Stimulated activated CD8-positive, alpha-beta memory T cell treated with anti-CD3 and anti-CD28 coated beads, Interleukin-7, amount 100 ng/mL, for 48 hours (primary cell): Measurements from ENCODE around the gene GREB1L.
"Not testable (repeated sequence)": the region's sequence is repeated elsewhere in the genome, so short reads cannot be mapped to it uniquely, and the experiment has no call there.

Experiments
- DNase-seq, 2 donors: peaks; one replicate each; pipeline ENCODE4 v3.0.0-alpha.2; 2020; ENCODE audit warnings: low read depth in 1 of 2; ENCODE audit errors: extremely low read depth in 1 of 2

GREB1L gene

DNA sequence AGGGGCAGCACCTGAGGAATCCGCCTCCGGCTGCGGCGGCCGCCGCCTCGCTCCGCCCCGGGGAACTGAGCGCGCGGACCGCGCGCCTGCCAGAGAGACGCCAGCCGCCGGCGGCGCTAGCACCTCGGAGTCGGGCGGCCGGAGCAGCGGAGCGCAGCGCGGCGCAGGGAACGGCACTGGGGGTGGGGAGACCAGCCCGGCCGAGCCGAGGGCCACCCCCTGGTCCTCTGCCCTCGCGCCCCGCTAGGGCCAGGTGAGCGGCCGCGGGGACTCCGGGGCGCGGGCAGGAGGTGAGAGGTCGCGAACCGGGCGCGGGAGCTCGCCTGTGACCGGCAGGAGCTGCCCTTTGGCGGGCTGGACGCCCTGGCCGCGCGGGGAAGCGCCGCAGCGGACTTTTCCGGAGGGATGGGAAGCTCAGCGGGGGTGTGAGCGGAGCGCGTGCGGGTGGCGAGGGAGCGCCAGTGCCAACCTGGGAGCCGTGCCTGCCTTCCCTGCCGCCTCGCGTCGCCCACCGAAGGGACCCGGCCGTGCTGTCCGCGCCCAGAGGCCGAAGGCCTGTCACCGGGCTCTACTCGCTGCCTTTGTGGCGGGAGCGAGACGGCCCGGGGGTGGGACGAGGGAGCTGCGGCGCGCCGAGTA, at the start of gene GREB1L:
GREB1L (plus strand) TSS at position 92 of the 639 bp plus-strand sequence. CDS start 141,287 bp downstream, outside the sequence.
- peak; percentile 1 to 7 for DNase-seq

DNA sequence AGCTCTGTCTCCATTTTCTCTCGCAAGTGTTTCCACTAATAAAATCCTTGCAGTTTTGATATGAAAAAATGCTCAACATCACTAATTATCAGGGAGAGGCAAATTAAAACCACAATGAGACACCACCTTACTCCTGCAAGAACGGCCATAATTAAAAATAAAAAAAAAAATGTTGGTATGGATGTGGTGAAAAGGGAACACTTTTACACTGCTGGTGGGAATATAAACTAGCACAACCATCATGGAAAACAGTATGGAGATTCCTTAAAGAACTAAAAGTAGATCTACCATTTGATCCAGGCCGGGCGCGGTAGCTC, 49.8 kb upstream of the GREB1L start:
- DNase-seq = no peak

DNA sequence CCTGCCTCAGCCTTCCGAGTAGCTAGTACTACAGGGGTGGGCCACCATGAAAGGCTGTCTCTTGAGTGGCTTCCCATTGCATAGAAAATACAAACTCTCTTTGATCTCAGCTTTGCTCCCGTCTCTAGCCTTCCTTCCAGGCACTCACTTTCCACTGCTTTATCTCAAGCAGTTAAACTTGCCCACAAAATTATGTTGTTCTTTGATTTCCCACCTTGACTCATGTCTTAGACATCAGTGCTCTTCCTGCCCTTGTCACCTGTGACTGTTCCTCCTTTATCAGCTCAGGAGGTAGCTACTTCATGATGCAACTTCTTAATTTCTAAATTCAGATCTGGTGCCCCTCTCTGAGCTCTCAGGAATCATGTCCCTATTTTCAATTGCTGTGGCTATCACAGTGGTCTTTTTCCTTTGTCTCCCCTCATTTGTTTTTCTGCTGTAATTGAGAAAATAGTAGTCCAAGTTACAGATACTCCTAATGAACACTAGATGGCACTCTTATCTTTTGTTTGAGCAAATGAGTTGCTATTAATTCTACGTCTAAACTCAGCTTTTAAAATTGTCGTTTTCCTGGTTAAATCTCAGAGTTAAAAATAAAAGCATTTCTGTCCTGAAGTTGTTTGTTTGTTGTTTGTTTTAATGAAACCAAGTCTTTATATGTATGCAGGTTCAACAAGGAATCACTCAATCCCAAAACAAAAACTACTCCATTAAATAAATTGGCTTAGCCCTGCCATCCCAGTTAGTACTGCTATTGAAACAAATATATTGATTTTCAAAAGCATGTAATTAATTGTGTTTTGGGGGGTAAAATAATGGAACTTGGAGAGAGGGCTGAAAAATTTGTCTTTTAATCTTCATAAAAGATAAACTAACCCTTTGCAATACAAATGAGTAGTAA, 46.9 kb upstream of the GREB1L start:
- no peak for DNase-seq

DNA sequence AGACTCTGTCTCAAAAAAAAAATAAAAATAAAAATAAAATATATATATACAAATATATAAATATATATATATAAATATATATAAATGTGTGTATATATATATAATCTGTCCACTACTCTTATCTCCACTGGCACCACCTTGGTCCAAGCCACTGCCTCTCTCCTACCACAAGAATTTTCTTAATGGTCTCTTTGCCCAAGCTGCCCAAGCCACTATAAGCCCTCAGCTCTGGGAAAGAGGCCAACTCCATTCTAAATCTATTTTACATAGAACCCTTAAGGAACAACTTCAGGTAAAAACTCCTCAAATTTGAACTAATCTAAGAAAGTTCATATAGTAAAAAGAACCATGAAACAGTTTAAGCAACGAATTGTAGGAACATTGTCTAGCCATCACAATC, 45.6 kb upstream of the GREB1L start:
- no peak for DNase-seq

DNA sequence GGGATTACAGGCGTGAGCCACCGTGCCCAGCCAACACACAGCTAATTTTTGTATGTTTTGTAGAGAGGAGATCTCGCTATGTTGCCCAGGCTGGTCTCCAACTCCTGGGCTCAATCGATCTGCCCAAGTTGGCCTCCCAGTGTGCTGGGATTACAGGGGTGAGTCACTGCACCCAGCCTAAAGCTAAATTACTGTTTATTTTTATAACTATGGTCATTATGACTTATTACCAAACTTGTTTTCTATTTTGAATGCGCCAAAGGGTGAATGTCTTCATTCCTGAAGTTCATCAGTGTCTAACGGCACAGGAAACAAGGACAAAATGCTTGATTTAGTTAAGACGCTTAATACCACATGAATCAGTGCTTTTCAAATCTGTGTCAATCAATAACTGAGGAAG, 38.9 kb upstream of the GREB1L start:
- DNase-seq = no peak

DNA sequence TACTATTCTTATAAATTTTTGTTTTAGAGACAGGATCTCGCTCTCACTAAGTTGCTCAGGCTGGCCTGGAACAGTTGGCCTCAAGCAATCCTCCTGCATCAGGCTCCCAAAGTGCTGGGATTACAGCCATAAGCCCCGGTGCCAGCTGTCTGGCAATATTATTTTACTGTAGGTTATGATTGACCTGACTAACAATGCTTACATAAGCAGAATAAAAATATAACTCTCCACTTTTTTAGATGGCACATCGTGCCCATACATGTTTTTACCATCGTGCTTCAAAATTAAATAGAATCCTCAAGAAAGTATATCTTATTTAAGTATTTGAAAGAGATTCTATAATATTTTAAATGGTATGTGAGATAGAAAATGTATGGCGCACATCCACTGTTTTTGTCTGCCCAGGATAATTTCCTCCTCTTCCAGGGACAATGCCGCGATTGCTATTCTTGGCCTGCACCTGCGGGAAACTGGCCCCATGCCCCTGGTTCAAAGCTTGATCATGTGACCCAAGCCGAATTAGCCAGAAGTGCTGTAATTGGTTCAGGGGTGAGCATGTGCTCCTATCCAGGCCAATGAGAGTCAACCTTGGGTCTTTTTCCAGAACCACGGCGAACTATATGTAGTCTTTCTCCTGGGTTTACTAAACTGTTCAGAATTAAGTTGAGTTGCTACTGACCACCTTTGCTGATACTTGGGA, 38.3 kb upstream of the GREB1L start:
- DNase-seq = no peak

DNA sequence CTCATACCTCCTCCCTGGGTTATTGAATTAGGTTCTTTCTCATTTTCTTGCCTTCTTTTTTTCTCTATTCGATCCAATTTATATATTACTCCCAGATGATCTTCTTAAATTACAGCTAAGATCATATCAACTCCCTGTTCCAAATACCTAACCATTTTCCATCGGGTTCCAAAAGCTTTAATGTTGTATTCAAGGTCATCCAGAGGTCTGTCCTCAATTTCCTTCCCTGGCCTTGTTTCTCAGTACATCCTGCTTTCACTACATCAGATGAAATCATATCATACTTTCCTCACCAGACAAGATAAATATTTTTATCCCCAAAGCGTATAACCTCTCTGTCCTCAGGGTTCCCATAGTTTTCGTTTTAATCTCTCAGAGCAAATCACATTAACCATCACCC, 36.3 kb upstream of the GREB1L start:
- no peak for DNase-seq

DNA sequence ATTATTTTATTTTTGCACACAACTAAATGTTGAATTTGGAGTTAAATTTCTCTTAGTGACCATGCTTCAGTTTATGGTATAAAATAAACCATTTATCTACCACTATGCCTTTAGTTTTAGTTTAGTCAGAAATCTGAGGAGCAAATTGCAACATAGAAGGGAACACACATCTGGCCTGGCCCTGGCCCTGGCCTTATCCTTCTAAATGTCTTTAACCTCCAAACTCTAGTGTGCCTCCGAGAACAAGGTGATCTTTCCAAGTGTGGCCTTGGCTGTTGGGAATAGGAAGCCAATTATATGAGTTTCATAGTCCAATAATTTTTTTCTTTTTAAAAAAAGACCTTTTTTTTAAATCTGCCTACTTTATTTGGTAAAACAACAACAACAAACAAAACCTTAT, 31.8 kb upstream of the GREB1L start:
- DNase-seq = no peak

DNA sequence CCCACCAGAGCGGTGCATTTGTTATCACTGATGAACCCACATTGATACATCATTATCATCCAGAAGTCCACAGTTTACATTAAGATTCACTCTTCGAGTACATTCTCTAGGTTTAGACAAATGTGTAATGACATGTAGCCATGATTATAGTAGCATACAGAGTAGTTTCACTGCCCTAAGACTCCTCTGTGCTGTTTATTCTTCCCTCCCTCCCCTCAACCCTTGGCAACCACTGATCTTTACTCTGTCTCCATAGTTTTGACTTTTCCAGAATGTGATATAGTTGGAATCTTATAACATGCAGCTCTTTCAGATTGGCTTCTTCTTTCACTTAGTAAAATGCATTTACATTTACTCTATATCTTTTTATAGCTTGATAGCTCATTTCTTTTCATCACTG, 31.2 kb upstream of the GREB1L start:
- no peak for DNase-seq

DNA sequence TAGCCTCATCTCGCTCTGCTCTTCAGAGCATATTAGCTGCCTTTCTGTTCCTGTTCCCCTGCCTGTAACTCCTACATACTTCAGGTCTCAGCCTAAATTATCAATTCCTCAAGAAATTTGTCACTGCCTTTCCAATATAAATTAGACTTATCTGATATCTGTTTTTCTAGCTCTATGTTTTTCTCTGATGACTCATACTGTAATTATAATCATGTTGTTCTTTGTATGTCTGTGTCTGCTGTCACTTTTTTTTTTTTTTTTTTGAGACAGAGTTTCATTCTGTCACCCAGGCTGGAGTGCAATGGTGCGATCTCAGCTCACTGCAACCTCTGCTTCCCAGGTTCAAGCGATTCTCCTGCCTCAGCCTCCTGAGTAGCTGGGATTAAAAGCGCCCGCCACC, 27.6 kb upstream of the GREB1L start:
- DNase-seq = not testable (repeated sequence)

DNA sequence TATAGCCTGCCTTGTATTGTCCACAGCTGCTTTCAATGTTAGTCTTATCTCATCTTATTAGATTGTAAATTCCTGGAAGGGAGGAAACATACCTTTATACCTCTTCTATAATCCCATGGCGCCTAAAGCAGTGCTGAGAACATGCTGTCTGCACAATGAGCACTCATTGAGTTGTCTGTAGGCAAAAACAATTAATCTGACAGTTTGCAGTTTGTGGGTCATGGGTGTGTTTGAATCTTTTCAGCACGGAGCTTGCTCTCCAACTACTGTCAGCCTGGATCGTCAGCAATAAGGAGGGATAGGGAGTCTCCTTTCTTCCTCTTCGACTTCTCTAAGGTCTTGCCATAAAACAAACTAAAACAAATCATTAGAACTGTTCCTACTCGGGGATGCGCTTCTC, 26.5 kb upstream of the GREB1L start:
- DNase-seq = no peak

DNA sequence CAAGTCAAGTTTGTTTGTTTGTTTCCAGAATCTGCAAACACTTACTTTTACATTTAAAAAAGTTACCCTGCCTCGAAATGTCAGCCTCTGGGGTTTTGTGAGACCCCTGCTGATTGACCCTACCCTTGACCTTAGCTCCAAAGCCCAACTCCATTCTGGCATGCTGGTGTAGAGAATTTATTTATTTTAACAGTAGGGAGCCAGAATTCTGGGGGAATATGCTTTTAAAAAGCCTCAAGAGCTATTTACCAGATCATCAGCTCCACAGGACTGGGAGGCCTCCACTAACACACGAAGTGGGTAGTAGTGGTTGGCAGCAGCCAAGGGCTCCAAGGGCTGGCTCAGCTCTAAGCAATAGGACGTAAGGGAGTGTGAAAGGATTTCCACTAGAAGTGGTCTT, 23.2 kb upstream of the GREB1L start:
- DNase-seq = no peak

DNA sequence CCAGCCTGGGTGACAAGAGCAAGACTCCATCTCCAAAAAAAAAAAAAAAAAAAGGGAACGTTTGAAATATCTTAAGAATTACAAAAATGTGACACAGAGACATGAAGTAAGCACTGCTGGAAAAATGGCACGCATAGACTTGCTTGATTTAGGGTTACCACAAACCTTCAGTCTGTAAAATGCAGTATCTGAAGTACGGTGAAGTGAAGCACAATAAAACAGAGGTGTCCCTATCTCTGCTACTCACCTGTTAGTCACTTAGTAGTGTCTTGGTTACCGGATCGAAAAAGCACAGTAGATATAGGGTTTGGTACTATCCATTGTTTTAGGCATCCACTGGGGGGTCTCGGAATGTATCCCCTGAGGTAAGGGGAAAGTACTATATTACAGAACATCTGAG, 11.6 kb upstream of the GREB1L start:
- DNase-seq = no peak

DNA sequence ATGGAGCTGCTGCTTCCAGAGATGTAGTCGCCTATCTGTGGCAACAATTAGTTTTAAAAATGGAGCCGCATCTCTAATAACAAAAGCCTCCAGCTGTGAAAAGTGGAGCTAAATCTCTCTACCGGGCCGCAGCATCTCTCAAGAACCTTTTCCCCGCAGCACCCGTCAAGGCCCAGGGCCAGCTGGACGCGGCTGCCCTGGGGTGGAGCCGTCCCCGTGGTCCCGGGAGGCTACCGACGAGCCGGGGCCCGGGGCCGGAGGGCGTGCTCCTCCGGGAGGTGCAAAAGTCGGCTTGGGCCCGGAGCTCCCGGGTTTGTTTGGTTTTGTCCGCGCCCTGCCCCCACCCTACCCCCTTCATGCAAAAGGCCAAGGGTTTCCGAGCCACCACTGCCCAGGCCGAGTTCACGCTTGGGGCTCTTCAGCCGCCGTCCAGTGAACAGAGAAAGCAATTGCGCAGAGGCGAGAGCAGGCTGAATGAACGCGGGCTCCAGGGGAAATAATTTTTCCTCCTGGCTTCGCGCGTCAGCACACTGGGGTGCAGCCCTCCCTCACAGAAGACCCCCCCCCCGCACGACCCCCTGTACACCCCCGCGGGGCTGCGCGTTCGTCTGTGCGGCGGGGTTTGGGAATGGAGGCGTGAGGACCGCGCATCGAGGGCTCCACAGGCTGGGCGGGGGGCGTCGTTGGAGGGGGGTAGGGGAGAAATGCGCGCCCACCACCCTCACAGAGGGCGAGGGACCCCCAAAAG, 557 bp upstream of the GREB1L start:
- no peak for DNase-seq

DNA sequence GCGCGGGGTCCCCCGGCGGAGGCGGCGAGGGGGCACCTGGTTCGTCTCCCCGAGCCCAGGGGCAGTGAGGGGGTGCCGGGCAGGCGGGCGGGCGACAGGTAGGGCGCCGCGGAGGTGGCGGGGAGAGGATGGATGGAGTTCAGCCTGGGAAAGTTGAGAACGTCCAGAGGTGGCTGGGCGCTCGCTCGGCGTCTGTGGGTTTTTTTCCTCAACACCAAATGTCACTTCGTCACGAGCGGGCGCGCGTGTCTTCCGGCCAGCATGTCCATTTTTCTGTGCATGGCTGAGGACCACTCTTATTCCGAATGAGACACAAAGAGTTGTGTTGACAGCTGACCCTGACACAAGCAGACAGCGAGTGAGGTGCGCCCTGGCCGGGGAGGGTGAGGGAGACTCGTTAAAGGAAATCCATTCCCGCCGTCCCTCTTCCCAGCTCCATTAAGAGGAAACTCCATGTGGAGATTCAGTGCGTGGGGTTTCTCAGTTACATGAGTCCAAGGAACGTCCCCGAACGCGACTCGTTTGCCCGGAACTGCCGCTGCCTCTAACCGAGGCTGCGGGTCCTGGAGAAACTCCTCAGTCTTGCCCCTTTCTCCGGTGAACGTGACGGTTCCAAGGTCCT, 859 bp downstream of the GREB1L start:
- no peak for DNase-seq

DNA sequence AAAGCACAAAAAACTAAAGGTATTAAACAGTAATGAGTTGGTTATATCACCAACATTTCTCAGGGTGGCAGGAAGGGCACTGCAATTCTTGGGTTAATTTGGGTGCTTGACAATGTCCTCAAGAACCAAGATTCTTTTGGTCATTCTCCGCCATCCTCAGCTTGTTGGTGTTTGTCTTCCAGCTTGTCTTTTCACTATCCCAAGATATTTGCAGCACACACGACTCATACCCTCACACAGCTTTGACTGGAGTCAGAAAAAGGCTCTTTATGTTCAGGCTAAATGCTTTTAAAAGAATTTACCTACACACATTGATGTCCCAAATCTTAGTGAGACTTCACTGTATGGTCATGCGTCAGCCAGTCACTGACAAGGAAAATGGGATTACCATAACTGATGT, 12.5 kb downstream of the GREB1L start:
- no peak for DNase-seq

DNA sequence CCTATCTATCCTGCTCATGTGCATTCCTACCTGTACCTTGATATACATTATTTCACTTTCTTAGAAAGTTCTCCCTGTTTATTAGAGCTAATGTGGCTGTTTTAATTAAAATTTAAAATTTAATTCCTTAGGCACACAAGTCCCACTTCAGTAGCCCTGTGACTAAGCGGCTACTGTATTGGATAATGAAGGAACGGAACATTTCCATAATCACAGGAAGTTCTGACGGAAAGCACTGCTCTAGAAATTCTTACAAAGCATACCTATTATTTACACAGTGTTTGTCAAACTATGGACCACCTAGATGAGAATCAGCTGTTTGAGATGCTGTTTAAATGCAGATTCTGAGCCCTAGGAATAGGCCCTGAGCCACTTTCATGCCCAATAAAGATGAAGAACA, 13.2 kb downstream of the GREB1L start:
- DNase-seq = no peak

DNA sequence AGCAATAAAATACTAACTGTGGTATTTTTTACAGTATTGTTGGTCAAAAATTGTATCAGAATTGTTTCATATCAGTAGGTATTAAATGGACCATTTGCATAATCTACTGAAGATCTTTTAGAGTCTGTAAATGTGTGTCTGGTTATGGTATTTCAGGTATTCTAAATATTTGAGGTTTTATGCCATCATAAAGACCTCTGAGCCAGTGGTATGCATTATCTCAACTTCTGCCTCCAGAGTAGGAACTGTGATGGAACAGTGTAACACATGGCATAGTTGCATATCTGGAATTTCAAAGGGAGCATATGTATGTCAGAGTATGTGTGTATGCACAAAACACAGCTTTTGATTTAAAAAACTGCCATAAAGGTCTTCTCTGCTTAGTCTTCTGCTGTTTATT, 15.4 kb downstream of the GREB1L start:
- no peak for DNase-seq

DNA sequence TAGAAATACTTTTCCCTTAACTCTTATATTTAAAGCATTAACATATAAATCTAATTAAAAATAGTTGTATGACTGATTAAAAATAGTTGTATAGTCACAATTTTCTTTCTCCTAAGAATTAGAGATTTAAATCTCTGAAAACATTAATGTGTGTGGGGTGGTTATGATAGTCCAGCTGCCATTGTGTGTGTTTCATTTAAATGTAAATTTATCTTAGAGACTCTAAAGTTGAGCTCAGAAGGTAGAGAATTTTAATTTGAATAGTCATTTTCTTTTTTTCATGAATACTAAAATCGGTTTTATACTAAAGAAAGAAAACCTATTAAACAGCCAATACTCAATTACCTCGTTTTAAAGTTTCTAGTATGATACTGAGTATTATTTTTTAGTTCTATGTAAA, 18.6 kb downstream of the GREB1L start:
- no peak for DNase-seq

DNA sequence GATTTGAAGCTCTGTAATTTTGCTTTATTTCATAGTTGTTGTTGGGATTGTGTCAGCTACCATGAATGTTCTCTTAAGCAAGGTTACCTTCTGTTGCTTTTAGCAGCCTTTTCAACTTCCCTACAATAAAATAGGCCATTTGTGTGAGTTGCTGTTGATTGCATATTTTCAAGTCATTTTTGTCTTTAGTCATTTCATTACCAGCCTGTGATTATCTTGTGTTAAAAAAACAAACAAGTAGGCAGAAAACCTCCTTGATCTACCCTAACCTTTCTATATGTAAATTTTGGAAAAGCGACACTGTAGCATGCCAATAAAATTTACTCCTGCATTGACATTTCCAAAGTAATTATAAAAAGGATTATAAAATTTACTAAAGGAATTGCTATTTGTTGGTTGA, 19.3 kb downstream of the GREB1L start:
- no peak for DNase-seq

DNA sequence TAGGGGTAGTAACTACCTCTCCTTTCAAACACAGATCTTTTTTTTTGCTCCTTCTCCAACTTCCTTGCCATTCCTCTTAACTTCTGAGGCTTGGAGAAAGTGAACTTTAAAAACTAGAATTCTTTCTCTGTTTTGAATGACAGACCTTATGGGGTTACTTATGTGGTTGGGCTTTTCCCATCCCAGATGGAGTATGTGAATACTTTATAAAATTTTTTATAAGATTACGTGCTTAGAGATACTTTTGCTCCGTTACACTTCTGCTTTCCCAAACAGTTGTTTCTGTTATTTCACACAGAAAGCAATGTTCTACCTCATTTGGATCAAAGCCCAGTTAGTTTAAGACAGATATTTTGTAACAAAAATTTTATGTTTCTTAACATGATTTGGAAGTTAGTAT, 20.2 kb downstream of the GREB1L start:
- DNase-seq = no peak
